NCI-H2029 treated with DMSO at 0.1 percent for 48 hours (cell line): Measurements from ENCODE around the gene TBCEL.

ENCODE experiments used
- DNase-seq: peaks from one replicate; lab custom pipeline; 2025; lab: John Stamatoyannopoulos, UW

The TBCEL gene

DNA sequence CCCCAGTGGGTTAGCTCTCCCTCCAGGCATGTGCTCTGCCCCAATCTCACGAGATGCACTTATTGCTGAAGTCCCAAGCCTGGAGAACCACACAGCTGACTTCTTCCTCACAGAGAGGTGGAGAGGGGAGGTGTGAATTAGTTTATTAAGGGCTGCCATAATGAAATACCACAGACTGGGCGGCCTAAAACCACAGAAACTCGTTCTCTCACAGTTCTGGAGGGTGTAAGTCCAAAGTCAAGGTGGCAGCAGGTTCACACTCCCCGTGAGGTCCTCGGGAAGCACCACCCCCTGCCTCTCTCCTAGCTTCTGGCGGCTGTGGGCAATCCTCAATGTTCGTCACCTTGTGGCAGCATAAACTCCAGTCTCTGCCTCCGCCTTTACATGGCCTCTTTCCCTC is 116.5 kb downstream of the TBCEL start:
- DNase-seq: no peak
